ENCODE measurements around the gene HSPA4. TPM values are rescaled to one million over a fixed set of nuclear protein-coding genes. Genes with fewer than 3 reads are reported as not detected.
"Not testable (repeated sequence)": the region's sequence is repeated elsewhere in the genome, so short reads cannot be mapped to it uniquely, and the experiment has no call there.

The HSPA4 gene
- 115 and 117 TPM in 2 replicates for total RNA-seq

DNA sequence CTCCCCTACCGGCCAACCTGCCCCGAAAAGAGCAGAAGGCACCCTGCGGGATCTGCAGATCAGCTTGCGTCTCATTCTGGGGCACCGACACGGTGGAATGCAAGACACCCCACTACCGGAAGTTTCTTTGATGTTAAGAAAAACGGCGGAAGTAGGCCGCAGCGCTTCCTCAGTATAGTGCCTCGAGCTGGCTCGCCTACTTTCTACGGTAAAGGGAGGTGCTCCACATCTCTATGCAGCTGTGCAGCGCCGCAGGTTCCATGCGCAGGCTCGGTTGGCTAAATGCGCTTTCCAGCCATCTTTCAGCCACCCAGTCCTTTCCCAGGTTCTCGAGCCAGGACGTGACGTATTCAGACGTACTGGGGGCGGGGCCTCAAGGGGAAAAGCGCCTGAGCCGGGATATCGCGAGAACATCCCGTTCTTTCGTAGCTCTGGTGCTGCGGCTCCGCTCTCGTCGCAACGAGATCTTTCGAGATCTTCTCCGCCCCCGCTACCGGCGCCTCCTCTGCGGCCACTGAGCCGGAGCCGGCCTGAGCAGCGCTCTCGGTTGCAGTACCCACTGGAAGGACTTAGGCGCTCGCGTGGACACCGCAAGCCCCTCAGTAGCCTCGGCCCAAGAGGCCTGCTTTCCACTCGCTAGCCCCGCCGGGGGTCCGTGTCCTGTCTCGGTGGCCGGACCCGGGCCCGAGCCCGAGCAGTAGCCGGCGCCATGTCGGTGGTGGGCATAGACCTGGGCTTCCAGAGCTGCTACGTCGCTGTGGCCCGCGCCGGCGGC is at the start of gene HSPA4:
TSS of gene HSPA4 (plus strand) at position 472 of the 775 bp plus-strand sequence. CDS start at position 710, 238 bp downstream.
- intact Hi-C loops (cut with micrococcal nuclease): loop anchor here (1.0 to 5.0 kb wide), 4 partner anchors 25 to 1176 kb away; partner anchors contain the start of genes AFF4, GDF9, PPP2CA and UQCRQ

- intact Hi-C loops (cut with micrococcal nuclease): no loop called here
Observed at GRCh38 chr5:133006653-133007052, 45.2 kb upstream of the HSPA4 start.

- intact Hi-C loops (cut with micrococcal nuclease): not testable (repeated sequence)
Observed at GRCh38 chr5:133008455-133008854, 43.4 kb upstream of the HSPA4 start.

GRCh38 chr5:133015466-133015865 is 36.3 kb upstream of the HSPA4 start:
- intact Hi-C loops (cut with micrococcal nuclease): no loop called here

DNA sequence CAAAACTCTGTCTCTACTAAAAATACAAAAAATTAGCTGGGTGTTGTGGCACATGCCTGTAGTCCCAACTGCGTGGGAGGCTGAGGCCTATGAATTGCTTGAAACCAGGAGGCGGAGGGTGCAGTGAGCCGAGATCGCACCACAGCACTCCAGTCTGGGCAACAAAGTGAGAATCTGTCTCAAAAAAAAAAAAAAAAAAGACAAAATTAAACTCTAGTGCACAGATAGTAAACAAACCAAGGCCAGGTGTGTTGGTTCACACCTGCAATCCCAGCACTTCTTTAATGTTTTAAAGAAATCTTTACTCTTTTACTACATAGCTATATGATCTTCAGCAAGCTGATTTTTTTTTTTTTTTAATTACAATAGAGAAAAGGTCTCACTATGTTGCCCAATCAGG is 33.8 kb upstream of the HSPA4 start:
- intact Hi-C loops (cut with micrococcal nuclease): no loop called here

- intact Hi-C loops (cut with micrococcal nuclease): not testable (repeated sequence)
Observed at GRCh38 chr5:133019471-133019870, 32.3 kb upstream of the HSPA4 start.

- intact Hi-C loops (cut with micrococcal nuclease): loop anchor here (1.0 kb wide), 3 partner anchors 25 to 160 kb away; partner anchors contain the start of genes AFF4, GDF9 and UQCRQ
Observed at GRCh38 chr5:133025804-133026663, 25.8 kb upstream of the HSPA4 start, which contains the start of gene ZCCHC10. Gene ZCCHC10, minus strand, starts transcription at chr5:133026549. Its CDS starts 12 bp downstream, at chr5:133026537.

DNA sequence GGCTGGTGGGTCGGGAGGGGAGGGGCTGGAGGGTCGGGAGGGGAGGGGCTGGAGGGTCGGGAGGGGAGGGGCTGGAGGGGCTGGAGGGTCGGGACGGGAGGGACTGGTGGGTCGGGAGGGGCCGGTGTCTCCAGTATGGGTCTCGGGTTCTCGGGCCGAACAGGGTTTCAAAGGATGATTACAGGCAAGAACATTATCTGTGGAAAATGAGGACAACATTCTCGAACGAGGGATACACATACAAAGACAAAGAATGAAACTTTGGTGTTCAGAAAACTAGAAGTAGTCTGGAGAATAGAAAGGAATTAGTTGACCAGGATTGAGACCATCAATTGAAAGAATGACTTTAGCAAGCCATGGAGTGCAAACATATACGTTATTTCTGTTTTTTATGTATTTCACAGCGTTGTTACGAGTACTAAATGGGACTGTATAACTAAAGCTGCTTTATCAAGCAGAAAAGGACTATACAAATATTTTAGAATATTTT is 25.1 kb upstream of the HSPA4 start:
- intact Hi-C loops (cut with micrococcal nuclease): loop anchor here (1.0 kb wide), 3 partner anchors 25 to 160 kb away; partner anchors contain the start of genes AFF4, GDF9 and UQCRQ

DNA sequence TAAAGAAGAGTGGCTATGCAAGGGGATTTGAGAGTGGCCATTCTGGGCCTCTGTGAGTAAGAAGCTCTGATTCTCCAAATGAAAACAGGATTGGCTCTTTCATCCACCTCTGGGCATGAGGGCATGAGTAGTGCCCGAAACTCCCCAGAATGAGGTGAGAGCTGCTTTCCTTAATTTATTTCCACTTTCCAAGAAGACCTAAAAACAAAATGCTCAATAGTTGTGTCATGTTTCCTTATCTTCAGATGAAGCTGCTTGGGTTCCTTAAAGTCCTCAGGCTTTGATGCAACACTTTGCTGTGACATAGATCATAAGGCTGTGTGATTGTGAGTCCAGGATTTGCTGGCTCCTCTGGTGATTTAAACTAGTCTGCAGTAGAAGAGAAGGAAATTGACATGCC is 22.4 kb upstream of the HSPA4 start:
- intact Hi-C loops (cut with micrococcal nuclease): no loop called here

- intact Hi-C loops (cut with micrococcal nuclease): no loop called here
Observed at GRCh38 chr5:133030343-133031005, 21.3 kb upstream of the HSPA4 start.

DNA sequence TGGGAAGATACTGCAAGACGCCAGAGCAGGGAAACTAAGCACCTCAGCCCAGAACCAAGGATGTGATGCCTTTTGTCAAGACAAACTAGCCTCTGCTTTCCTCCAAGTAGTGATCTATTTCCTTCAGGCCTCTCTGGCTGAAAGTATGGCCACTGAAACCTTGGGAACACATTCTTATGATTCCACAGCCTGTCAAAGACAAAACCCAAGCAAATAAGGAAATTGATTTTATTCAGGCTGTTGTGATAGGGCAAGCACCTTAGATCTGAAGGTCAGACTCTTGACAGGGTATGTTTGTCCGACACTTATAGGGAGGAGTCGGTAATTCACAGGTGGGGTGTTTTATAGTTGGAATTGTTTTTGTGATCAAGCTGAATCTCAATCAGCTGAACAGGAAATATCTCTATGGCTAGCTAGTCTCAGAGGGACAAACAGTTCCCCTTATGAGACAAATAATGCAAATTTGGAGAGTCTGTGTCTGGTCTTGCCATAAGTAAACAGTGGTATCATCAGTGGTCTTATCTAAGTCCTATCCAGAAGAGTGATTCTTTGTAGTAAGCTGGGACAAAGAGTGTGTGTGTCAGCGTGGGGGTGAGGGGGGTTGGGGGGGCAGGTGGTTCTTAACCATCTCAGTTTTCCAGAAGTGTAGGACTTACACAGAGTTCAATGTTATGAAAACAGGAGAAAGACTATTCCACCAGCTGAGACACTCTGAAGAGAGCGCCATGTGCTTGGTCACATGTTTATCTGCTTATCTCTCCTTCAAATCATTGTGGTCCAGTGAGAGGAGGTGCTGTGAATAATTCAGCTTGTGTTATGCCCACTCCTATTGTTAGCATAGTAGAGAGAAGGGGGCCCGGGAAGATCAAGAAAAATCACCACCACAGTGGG is 18.7 kb upstream of the HSPA4 start:
- intact Hi-C loops (cut with micrococcal nuclease): no loop called here

- intact Hi-C loops (cut with micrococcal nuclease): no loop called here
Observed at GRCh38 chr5:133034064-133034463, 17.7 kb upstream of the HSPA4 start.

DNA sequence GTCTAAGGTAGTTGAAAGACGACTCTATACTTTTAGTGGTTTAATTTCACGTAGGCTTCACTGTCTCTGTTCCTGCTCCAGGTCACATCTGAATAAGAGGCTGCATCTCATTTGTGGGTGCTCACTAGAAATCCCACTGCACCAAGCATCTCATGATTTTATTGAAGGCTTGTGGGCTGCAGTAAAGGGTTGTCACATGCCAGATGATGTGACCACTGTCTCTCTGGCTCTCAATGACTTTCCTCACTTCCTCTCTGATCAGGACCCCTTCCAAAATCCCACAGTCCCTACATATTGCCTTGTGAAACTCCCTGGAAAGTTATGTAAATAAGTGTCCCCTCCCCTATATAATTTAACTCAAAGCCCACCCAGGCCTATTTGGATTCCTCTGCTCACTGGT is 16.6 kb upstream of the HSPA4 start:
- intact Hi-C loops (cut with micrococcal nuclease): loop anchor here (1.0 kb wide), 1 partner anchor 205 kb away; the partner anchor contains the start of gene SHROOM1

DNA sequence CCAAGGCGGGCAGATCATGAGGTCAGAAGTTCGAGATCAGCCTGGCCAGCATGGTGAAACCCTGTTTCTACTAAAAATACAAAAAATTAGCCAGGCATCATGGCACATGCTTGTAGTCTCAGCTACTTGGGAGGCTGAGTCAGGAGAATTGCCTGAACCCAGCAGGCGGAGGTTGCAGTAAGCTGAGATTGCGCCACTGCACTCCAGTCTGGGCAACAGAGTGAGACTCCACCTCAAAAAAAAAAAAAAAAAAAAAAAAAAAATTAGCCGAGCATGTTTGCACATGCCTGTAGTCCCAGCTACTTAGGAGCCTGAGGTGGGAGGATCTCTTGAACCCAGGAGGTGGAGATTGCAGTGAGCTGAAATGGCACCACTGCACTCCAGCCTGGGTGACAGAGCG is 15.1 kb upstream of the HSPA4 start:
- intact Hi-C loops (cut with micrococcal nuclease): not testable (repeated sequence)

DNA sequence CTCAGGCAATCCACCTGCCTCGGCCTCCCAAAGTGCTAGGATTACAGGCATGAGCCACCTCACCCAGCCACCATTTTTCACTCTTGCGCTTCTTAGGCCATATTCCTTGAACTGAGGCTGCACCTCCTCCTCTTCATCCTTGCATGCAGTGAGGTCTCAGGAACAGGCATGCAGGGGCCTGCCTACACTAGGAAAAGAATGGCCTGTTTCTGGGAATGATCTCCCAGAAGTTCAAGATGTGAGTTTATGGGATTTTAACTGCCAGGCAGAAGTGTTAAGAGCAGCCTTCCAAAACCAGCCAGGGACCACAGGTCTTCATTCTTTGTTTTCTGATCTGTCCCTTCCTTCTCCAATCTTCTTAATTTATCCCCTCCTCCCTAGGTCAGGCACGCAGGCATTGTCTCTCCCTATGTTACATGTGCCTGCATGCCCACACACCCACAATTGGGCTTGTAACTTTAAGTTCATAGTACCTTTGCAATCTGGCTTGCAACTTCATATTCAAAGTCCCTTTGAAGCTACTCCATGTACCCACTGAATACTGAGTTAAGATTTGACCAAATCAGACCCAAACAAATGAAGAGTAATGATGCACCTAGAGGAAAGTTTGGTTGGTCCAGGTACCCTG is 10.5 kb upstream of the HSPA4 start:
- intact Hi-C loops (cut with micrococcal nuclease): no loop called here

- intact Hi-C loops (cut with micrococcal nuclease): no loop called here
Observed at GRCh38 chr5:133041910-133042309, 9.9 kb upstream of the HSPA4 start.

GRCh38 chr5:133046560-133046959 is 5.3 kb upstream of the HSPA4 start:
- intact Hi-C loops (cut with micrococcal nuclease): not testable (repeated sequence)

DNA sequence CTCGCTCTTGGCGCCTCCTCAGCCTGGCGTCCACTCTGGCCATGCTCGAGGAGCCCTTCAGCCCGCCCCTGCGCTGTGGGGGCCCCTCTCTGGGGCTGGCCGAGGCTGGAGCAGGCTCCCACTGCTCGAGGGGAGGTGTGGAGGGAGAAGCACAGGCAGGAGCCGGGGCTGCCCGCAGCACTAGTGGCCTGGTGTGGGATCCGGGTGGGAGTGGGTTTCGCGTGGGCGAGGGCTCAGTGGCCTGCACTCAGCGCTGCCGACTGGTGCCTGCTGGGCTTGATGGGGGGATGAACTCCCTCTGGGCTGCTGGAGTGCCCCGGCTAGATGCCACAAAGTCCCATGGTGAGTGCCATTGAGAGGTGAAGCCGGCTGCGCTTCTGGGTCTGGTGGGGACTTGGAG is 4.4 kb upstream of the HSPA4 start:
- intact Hi-C loops (cut with micrococcal nuclease): no loop called here

DNA sequence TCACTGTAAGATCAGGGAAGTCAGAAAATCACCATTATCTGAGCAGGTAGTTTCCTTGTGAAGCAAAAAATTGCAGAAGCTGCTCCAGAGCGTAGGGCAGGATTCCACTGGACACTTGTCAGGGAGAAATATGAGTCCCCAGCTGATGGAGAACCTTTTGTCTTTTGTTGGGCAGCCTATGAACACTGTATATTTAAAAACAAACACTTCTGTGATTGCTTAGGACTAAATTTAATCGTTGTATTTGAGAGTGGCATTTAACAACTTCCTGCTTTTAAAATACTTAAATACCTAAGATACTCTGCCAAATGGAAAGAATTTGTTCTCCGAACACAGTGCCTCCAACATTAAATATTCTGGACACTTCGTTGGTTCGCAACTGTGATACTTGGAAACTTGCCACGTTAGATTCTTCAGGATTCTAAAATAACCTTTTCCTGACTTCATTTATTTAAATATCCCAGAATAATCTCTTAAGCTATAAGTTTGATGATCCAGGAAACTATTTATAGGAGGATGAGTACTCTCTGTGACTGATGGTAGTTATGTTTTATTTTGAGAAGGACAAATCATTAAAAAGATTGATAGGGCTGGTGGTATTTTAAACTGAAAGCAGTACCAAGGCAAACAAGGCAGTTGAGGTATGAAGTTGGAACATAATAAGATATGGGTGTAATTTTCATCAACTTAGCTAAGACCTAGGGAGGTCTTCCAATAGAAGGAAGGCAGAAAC is 2.7 kb upstream of the HSPA4 start:
- intact Hi-C loops (cut with micrococcal nuclease): no loop called here
